ENCODE data around the gene KIF11. TPM values are rescaled to one million over a fixed set of nuclear protein-coding genes. Genes with fewer than 3 reads are reported as not detected.

KIF11 gene
- total RNA-seq, 1 experiment from 2014 or later: 37.4 TPM

- CTCF ChIA-PET: no interaction called here
- H3K4me3 Mint-ChIP-seq (ENCODE audit: low read depth, unreplicated experiment): no peak overlapping the region
- no peak for TF ChIP-seq CTCF (IDR thresholded peaks at IDR 0.05; ENCODE audit: unreplicated experiment)
- no peaks in the 10 kb centered on the region for H3K9me3 Mint-ChIP-seq (ENCODE audit: low read depth, unreplicated experiment)
- no TSS peak for BruUV-seq (replicated peaks)
- intact Hi-C loops (cut with micrococcal nuclease; ENCODE audit: unreplicated experiment): no loop called here
- DNase-seq: no peak
- H3K4me1 Mint-ChIP-seq (ENCODE audit: low read depth, unreplicated experiment): no peaks in the 10 kb centered on the region
- H3K27me3 Mint-ChIP-seq (ENCODE audit: unreplicated experiment): no peaks in the 10 kb centered on the region
- H3K36me3 Mint-ChIP-seq (ENCODE audit: insufficient read depth, unreplicated experiment): no peaks in the 10 kb centered on the region
- H3K27ac Mint-ChIP-seq (ENCODE audit: unreplicated experiment): no peak overlapping the region
Measured at GRCh38 chr10:92662848-92663247, 69.9 kb downstream of the KIF11 start.

DNA sequence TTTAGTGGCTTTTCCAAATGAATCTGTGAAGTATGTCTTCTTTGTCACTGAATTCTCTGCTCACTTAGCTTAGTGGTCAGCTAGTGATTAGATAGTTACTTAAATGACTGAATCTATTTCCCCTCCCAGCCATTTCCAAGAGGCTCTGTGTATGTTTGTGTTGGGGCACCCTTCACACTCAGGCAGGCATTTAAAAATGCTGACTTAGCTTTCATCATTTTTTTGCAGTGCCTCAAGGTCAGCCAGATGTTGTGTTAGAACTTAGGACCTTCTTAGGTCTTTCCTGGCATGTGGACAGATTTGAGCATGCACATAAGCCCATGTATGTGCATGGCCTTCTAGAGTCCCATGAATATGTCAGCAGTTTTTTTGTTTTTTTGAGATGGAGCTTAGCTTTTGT, 71.4 kb downstream of the KIF11 start:
- intact Hi-C loops (cut with micrococcal nuclease; ENCODE audit: unreplicated experiment): no loop called here
- Mint-ChIP-seq H3K27ac (ENCODE audit: unreplicated experiment) (no peak overlapping the region), H3K27me3 (ENCODE audit: unreplicated experiment) (no peaks in the 10 kb centered on the region), H3K9me3 (ENCODE audit: low read depth, unreplicated experiment) (no peaks in the 10 kb centered on the region), H3K36me3 (ENCODE audit: insufficient read depth, unreplicated experiment) (no peaks in the 10 kb centered on the region), H3K4me3 (ENCODE audit: low read depth, unreplicated experiment) (no peak overlapping the region), H3K4me1 (ENCODE audit: low read depth, unreplicated experiment) (no peaks in the 10 kb centered on the region)
- no peak for TF ChIP-seq CTCF (IDR thresholded peaks at IDR 0.05; ENCODE audit: unreplicated experiment)
- CTCF ChIA-PET: no interaction called here
- DNase-seq: no peak
- no TSS peak for BruUV-seq (replicated peaks)

GRCh38 chr10:92667078-92667477, 74.1 kb downstream of the KIF11 start:
- CTCF ChIA-PET: no interaction called here
- no peak for DNase-seq
- Mint-ChIP-seq H3K4me3 (ENCODE audit: low read depth, unreplicated experiment) (no peak overlapping the region), H3K27ac (ENCODE audit: unreplicated experiment) (no peak overlapping the region), H3K36me3 (ENCODE audit: insufficient read depth, unreplicated experiment) (no peaks in the 10 kb centered on the region), H3K27me3 (ENCODE audit: unreplicated experiment) (no peaks in the 10 kb centered on the region), H3K4me1 (ENCODE audit: low read depth, unreplicated experiment) (no peaks in the 10 kb centered on the region), H3K9me3 (ENCODE audit: low read depth, unreplicated experiment) (no peaks in the 10 kb centered on the region)
- no peak for TF ChIP-seq CTCF (IDR thresholded peaks at IDR 0.05; ENCODE audit: unreplicated experiment)
- no TSS peak for BruUV-seq (replicated peaks)
- intact Hi-C loops (cut with micrococcal nuclease; ENCODE audit: unreplicated experiment): no loop called here

DNA sequence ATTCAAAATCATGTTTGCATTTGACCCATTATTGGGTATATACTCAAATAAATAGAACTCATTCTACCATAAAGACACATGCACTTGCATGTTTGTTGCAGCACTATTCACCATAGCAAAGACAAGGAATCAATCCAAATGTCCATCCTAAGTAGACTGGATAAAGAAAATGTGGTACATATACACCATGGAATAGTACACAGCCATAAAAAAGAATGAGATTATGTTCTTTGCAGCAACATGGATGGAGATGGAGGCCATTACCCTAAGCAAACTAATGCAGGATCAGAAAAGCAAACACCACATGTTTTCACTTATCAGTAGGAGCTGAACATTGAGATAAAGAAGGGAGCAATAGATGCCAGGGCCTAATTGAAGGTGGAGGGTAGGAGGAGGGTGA, 84.8 kb downstream of the KIF11 start:
- no peak for TF ChIP-seq CTCF (IDR thresholded peaks at IDR 0.05; ENCODE audit: unreplicated experiment)
- DNase-seq: no peak
- no peaks in the 10 kb centered on the region for H3K4me1 Mint-ChIP-seq (ENCODE audit: low read depth, unreplicated experiment)
- H3K27me3 Mint-ChIP-seq (ENCODE audit: unreplicated experiment): no peaks in the 10 kb centered on the region
- CTCF ChIA-PET: no interaction called here
- H3K36me3 Mint-ChIP-seq (ENCODE audit: insufficient read depth, unreplicated experiment): no peaks in the 10 kb centered on the region
- H3K9me3 Mint-ChIP-seq (ENCODE audit: low read depth, unreplicated experiment): no peaks in the 10 kb centered on the region
- intact Hi-C loops (cut with micrococcal nuclease; ENCODE audit: unreplicated experiment): no loop called here
- H3K27ac Mint-ChIP-seq (ENCODE audit: unreplicated experiment): no peak overlapping the region
- no TSS peak for BruUV-seq (replicated peaks)
- no peak overlapping the region for H3K4me3 Mint-ChIP-seq (ENCODE audit: low read depth, unreplicated experiment)

DNA sequence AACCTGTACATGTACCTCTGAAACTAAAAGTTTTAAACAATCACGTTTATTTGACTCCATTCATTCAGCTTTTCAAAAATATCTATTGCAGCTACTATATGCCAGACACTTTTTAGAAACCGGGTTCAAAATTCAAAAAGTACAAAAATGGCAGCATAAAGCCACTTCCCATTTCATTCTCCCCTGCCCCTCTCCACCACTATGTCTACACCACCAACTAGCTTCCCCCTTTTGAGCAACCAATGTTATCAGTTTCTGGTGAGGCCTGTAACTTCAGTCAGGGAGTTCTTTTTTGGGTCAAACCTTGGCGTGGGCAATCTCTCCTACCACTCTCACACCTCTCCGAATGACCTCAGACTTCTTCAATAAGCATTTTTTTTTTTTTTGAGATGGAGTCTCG, 85.3 kb downstream of the KIF11 start:
- BruUV-seq (replicated peaks): no TSS peak
- H3K27ac Mint-ChIP-seq (ENCODE audit: unreplicated experiment): no peak overlapping the region
- CTCF ChIA-PET: no interaction called here
- H3K4me1 Mint-ChIP-seq (ENCODE audit: low read depth, unreplicated experiment): no peaks in the 10 kb centered on the region
- intact Hi-C loops (cut with micrococcal nuclease; ENCODE audit: unreplicated experiment): no loop called here
- H3K4me3 Mint-ChIP-seq (ENCODE audit: low read depth, unreplicated experiment): no peak overlapping the region
- no peaks in the 10 kb centered on the region for H3K36me3 Mint-ChIP-seq (ENCODE audit: insufficient read depth, unreplicated experiment)
- no peaks in the 10 kb centered on the region for H3K9me3 Mint-ChIP-seq (ENCODE audit: low read depth, unreplicated experiment)
- TF ChIP-seq CTCF (IDR thresholded peaks at IDR 0.05; ENCODE audit: unreplicated experiment): no peak
- DNase-seq: no peak
- no peaks in the 10 kb centered on the region for H3K27me3 Mint-ChIP-seq (ENCODE audit: unreplicated experiment)

Measured in Calu3 (cell line).